ENCODE results near the gene C1orf232. TPM values are rescaled to one million over a fixed set of nuclear protein-coding genes. Genes with fewer than 3 reads are reported as not detected.

The C1orf232 gene
- total RNA-seq, 2 experiments from 2014 or later, result not detected

Other genes starting within 250 kb of the C1orf232 start
- 10 to 100 TPM in 1 of 2 experiments, 1 to 10 TPM in 1; 9.1 to 11.8 TPM for gene PAFAH2, start 170.9 kb downstream of the C1orf232 start, total RNA-seq
- gene EXTL1, start 147.2 kb downstream of the C1orf232 start, total RNA-seq, result under 1 TPM; 0.08 to 0.11 TPM
- gene SLC30A2, start 122.8 kb downstream of the C1orf232 start, total RNA-seq, result not detected
- gene TRIM63, start 101.3 kb downstream of the C1orf232 start, total RNA-seq, result not detected
- gene PDIK1L, start 57.1 kb downstream of the C1orf232 start, total RNA-seq, result 10 to 100 TPM; 10.2 to 10.8 TPM
- not detected for gene FAM110D, start 9.9 kb downstream of the C1orf232 start, total RNA-seq
- 1 to 10 TPM; 8.1 to 8.8 TPM for gene ZNF593, start 945 bp upstream of the C1orf232 start, total RNA-seq
- not detected for gene ZNF593OS, start 2.9 kb upstream of the C1orf232 start, total RNA-seq
- 1 to 10 TPM; 2.0 to 2.8 TPM for gene CNKSR1, start 8.5 kb upstream of the C1orf232 start, total RNA-seq
- gene CATSPER4, start 21.6 kb upstream of the C1orf232 start, total RNA-seq, result not detected
- 1 to 10 TPM; 7.1 TPM for gene CEP85, start 65.2 kb upstream of the C1orf232 start, total RNA-seq
- 100 to 1,000 TPM; 187 to 191 TPM for gene SH3BGRL3, start 111.1 kb upstream of the C1orf232 start, total RNA-seq
- gene UBXN11, start 137.7 kb upstream of the C1orf232 start, total RNA-seq, result 10 to 100 TPM; 28.6 to 33.8 TPM
- 100 to 1,000 TPM; 285 to 289 TPM for gene CD52, start 149.0 kb upstream of the C1orf232 start, total RNA-seq
- gene CRYBG2, start 185.2 kb upstream of the C1orf232 start, total RNA-seq, result 1 to 10 TPM in 1 of 2 experiments, under 1 TPM in 1; 0.33 to 1.0 TPM
- gene ZNF683, start 203.8 kb upstream of the C1orf232 start, total RNA-seq, result 10 to 100 TPM in 1 of 2 experiments, 1 to 10 TPM in 1; 8.4 to 10.9 TPM
- gene LIN28A, start 241.9 kb upstream of the C1orf232 start, total RNA-seq, result not detected